ENCODE results near the gene DAAM1. TPM values are rescaled to one million over a fixed set of nuclear protein-coding genes. Genes with fewer than 3 reads are reported as not detected.

Gene DAAM1
- total and polyA plus RNA-seq, 12 donors: 22.8 to 102 (median 75.2) TPM

DNA sequence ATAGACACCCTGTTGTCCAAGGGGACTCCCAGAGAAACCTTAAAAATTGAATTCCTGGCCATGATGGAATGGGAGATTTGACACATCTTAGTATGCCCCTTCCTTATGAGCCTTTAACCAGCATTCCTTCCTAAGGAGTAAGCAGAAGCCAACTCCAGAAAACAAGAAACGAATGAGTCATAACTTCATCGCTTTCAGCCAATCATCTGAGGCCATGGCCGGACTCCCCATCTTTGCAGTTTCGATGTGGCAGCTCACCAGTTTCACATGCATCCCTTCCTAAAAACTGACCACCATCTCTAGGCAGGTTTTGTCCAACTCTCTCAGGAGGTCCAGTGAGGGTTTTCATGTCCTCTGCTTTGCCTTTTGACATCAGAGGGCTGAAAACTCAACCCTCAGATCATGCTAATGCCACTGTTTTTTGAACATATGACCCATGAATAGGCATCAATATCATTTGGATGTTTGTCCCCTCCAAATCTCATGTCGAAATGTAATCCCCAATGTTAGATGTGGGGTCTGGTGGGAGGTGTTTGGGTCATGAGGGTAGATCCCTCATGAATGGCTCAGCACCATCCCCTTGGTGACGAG is 19.9 kb downstream of the DAAM1 start:
- ATAC-seq (no peak), DNase-seq (no peak)
- no peaks in the 10 kb centered on the region for H3K9me3 ChIP-seq
- H3K27me3 ChIP-seq: no peaks in the 10 kb centered on the region
- no peak overlapping the region for H3K27ac ChIP-seq
- H3K4me3 ChIP-seq: no peak overlapping the region
- peaks cover 0 to 3% (median 0%) of the 10 kb centered on the region in 9 donors for H3K36me3 ChIP-seq
- WGBS, 2 donors: 95 to 96% methylated on average over 6 of the region's 6 CpGs
- H3K4me1 ChIP-seq: peaks cover 7 to 73% (median 45%) of the 10 kb centered on the region in 9 donors
- TF ChIP-seq, protein P1, sequence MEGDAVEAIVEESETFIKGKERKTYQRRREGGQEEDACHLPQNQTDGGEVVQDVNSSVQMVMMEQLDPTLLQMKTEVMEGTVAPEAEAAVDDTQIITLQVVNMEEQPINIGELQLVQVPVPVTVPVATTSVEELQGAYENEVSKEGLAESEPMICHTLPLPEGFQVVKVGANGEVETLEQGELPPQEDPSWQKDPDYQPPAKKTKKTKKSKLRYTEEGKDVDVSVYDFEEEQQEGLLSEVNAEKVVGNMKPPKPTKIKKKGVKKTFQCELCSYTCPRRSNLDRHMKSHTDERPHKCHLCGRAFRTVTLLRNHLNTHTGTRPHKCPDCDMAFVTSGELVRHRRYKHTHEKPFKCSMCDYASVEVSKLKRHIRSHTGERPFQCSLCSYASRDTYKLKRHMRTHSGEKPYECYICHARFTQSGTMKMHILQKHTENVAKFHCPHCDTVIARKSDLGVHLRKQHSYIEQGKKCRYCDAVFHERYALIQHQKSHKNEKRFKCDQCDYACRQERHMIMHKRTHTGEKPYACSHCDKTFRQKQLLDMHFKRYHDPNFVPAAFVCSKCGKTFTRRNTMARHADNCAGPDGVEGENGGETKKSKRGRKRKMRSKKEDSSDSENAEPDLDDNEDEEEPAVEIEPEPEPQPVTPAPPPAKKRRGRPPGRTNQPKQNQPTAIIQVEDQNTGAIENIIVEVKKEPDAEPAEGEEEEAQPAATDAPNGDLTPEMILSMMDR (IDR thresholded peaks at IDR 0.05): no peak
- intact Hi-C loops (cut with DNase I): no loop called here

DNA sequence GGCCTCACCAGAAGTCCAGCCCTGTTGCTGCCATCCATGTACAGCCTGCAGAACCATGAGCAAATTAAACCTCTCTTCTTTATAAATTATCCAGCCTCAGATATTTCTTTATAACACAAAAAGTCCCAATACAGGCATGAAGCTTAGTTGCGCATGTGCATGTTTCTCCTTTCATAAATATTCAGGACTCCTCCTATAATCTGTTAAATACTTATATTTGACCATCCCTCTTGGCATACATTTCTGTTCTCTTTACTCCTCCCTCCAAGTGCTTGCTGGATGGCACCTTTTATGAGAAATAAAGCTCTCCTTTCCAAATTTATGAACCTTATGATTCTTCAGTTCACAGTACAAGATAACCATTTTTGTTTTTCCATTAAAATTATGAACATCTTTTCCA is 20.5 kb downstream of the DAAM1 start:
- TF ChIP-seq, protein P1 (IDR thresholded peaks at IDR 0.05): no peak
- no peaks in the 10 kb centered on the region for H3K9me3 ChIP-seq
- no peaks in the 10 kb centered on the region for H3K27me3 ChIP-seq
- peaks cover 13 to 77% (median 47%) of the 10 kb centered on the region in 9 donors for H3K4me1 ChIP-seq
- intact Hi-C loops (cut with DNase I): no loop called here
- ATAC-seq (no peak), DNase-seq (no peak)
- 98 to 100% methylated on average over 1 of the region's 1 CpG for WGBS, 2 donors
- H3K36me3 ChIP-seq: peaks cover 0 to 3% (median 0%) of the 10 kb centered on the region in 9 donors
- H3K27ac ChIP-seq: no peak overlapping the region
- H3K4me3 ChIP-seq: no peak overlapping the region

DNA sequence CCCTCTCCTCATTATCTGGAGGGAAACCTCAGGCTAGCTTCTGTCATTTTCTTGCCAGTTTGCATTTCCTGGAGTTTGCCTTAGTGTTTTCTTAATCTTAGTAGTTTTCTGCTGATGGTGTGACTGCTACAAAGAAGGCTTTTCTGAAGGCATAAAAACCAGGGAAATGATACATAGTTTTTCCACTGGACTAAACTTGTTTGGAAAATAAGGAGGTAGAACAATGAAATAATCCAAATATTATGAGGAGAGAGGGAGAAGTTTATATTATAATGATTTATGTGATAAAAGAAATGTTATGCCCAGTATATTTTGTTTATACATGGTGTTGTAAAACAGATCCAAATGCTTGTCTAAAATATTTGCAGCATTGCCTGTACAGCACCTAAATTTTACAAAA is 22.2 kb downstream of the DAAM1 start:
- Histone ChIP-seq H3K36me3 (peaks cover 0 to 3% (median 0%) of the 10 kb centered on the region in 9 donors), H3K27me3 (no peaks in the 10 kb centered on the region), H3K4me1 (peaks cover 15 to 77% (median 58%) of the 10 kb centered on the region in 9 donors), H3K27ac (peak overlapping the region in 1 of 10 donors; percentile 9), H3K4me3 (no peak overlapping the region), H3K9me3 (no peaks in the 10 kb centered on the region)
- ATAC-seq (no peak), DNase-seq (no peak)
- intact Hi-C loops (cut with DNase I): no loop called here
- TF ChIP-seq, protein P1 (IDR thresholded peaks at IDR 0.05): no peak

DNA sequence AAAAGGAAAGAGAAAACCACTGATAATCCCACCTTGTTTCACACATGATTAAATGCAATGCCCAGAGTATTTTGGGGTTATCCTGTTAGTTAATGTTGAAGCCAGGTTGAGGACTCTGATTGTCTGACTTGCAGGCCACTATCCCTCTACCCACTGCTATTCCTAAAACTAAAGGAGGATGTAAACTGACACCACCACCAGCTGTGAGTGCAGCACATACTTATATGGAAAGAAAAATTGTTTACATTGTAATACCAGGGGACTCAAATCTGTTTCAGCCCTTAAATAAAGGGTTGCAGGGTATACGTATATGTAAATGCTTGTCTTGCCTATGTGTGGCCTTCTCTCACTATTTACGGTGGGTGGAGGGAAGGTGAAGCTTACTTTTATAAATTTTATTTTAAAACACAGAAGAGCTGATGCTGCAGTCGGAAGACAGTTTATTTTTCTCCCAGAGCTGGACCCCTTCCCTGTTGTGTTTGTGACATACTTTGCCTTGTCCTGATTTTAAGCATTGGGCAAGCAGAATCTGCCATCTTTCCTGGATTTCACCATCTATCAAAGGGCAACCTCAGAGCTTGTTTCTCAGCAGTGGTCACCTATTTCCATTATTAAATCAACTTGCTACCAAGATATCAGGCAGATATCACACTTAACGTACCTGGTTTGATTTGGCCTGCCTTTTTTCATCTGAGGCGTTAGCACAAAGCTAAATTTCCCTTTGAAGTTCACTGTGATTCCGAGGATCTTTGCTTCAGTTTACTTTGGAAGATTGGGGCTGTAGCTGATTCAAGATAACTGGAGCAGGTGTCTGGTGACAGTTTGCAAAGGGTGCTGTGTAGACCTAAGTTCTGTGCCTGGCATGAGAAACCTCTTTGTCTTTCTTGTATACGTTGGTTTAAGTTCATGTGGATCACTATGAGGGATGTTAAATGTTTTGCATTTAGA is 25.2 kb downstream of the DAAM1 start:
- TF ChIP-seq, protein P1 (IDR thresholded peaks at IDR 0.05): no peak
- H3K36me3 ChIP-seq: peaks cover 0 to 1% (median 0%) of the 10 kb centered on the region in 9 donors
- H3K27me3 ChIP-seq: no peaks in the 10 kb centered on the region
- no peaks in the 10 kb centered on the region for H3K9me3 ChIP-seq
- WGBS, 2 donors: 61 to 66% methylated on average over 7 of the region's 7 CpGs
- H3K4me3 ChIP-seq: no peak overlapping the region
- intact Hi-C loops (cut with DNase I): no loop called here
- ATAC-seq (no peak), DNase-seq (no peak)
- peaks cover 22 to 89% (median 79%) of the 10 kb centered on the region in 9 donors for H3K4me1 ChIP-seq
- peak overlapping the region in 6 of 10 donors; percentile 1 to 68 (median 50) for H3K27ac ChIP-seq
